ENCODE results near the gene GPR141.

- TF ChIP-seq POU2F2 (IDR thresholded peaks at IDR 0.05; ENCODE audit: low read depth, low read length) (no peak), TAF1 (IDR thresholded peaks at IDR 0.05; ENCODE audit: low read depth, low read length) (no peak), POLR2AphosphoS5 (IDR thresholded peaks at IDR 0.05; ENCODE audit: low read depth, low read length) (no peak), POLR2A (IDR thresholded peaks at IDR 0.05; ENCODE audit: low read depth, low read length) (no peak), PAX5 (IDR thresholded peaks at IDR 0.05; ENCODE audit: insufficient read depth, low read length, severe bottlenecking) (no peak)
These were observed 41.5 kb upstream of the GPR141 start for GRCh38 chr7:37642028-37642540.
